Progenitor cell of endocrine pancreas (in vitro differentiated cells): Measurements from ENCODE around the gene MBNL2. TPM values are rescaled to one million over a fixed set of nuclear protein-coding genes. Genes with fewer than 3 reads are reported as not detected.

Experiments used
- DNase-seq: peaks from one replicate; pipeline ENCODE4 v3.0.0; 2021; ENCODE audit warnings: low spot score; ENCODE audit not compliant: unreplicated experiment
- H3K27ac Mint-ChIP-seq: 2 replicates; pipeline ENCODE4 v1.8.0; 2021; ENCODE audit warnings: mild to moderate bottlenecking, moderate library complexity, mixed read lengths
- H3K27me3 Mint-ChIP-seq: 2 replicates; pipeline ENCODE4 v1.8.0; 2021; ENCODE audit warnings: mixed read lengths
- H3K36me3 Mint-ChIP-seq: 2 replicates; pipeline ENCODE4 v1.8.0; 2022; ENCODE audit warnings: mixed read lengths; ENCODE audit not compliant: insufficient read depth
- H3K4me1 Mint-ChIP-seq: 2 replicates; pipeline ENCODE4 v1.8.0; 2021; ENCODE audit warnings: low read depth, mixed read lengths
- H3K4me3 Mint-ChIP-seq: 2 replicates; pipeline ENCODE4 v1.8.0; 2021; ENCODE audit warnings: low read depth, mild to moderate bottlenecking, moderate library complexity, mixed read lengths
- H3K9me3 Mint-ChIP-seq: 2 replicates; pipeline ENCODE4 v1.8.0; 2021; ENCODE audit warnings: low read depth, mixed read lengths
- total RNA-seq: library from RNA; stranded (reverse); gene quantifications from 2 replicates; pipeline ENCODE4 v1.2.1, GENCODE V29; 2021
- TF ChIP-seq, protein P1 (sequence below): fragments of 200-600 bp; sonication (generic); IDR thresholded peaks from one replicate; pipeline ENCODE4 v1.5.0; 2021; ENCODE audit warnings: antibody characterized with exemption, mild to moderate bottlenecking; ENCODE audit not compliant: unreplicated experiment

MBNL2 gene
- total RNA-seq, 1 donor from 2014 or later, result 51.3 TPM

DNA sequence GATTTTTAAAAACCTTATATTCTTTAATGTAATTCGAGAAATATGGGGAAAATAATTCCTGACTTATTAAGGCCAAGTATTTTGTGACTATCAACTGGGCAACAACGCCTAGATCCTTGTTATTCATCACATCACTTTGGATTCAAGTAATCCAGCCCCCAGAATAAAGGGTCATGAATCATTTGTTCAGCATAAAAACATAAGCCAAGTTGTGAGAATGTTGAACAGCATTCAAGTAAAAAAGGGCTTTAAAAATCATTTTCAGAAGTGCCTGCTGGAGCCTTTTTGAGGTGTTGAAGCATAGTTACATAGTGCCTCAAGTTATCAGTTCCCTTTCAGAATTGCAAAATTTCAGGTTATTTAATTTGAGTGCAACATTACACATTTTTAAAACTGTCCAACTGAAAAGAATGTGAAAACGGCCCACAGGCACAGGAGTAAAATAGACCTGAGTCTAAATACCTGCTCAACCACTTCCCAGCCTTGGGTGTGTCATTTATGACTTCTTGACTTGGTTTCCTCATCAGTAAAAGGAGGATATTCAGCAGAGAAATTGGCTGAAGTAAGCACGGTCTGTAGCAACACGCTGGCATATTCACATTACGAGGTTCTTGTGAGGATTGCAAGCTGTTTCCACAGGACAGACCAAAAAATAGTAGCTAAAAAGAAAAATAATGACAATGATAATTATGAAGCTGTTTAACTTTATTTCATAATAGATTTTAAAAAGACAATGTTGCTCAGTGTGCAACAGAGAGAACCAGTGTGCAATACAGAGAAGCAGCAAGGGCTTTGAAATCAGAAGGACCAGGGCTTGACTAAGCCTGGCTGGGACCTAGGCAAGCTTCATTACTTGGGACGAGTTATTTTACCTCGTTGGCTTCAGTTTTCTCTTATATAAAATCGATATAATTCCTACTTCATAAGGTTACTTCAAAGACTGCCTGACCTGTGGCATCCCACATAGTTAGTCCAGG is 56.6 kb downstream of the MBNL2 start:
- TF ChIP-seq, protein P1, sequence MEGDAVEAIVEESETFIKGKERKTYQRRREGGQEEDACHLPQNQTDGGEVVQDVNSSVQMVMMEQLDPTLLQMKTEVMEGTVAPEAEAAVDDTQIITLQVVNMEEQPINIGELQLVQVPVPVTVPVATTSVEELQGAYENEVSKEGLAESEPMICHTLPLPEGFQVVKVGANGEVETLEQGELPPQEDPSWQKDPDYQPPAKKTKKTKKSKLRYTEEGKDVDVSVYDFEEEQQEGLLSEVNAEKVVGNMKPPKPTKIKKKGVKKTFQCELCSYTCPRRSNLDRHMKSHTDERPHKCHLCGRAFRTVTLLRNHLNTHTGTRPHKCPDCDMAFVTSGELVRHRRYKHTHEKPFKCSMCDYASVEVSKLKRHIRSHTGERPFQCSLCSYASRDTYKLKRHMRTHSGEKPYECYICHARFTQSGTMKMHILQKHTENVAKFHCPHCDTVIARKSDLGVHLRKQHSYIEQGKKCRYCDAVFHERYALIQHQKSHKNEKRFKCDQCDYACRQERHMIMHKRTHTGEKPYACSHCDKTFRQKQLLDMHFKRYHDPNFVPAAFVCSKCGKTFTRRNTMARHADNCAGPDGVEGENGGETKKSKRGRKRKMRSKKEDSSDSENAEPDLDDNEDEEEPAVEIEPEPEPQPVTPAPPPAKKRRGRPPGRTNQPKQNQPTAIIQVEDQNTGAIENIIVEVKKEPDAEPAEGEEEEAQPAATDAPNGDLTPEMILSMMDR, result no peak
- Mint-ChIP-seq H3K27ac (no peak overlapping the region), H3K36me3 (peaks cover 21% of the 10 kb centered on the region), H3K9me3 (no peaks in the 10 kb centered on the region), H3K4me3 (no peak overlapping the region), H3K27me3 (no peaks in the 10 kb centered on the region), H3K4me1 (peaks cover 31% of the 10 kb centered on the region)
- no peak for DNase-seq

DNA sequence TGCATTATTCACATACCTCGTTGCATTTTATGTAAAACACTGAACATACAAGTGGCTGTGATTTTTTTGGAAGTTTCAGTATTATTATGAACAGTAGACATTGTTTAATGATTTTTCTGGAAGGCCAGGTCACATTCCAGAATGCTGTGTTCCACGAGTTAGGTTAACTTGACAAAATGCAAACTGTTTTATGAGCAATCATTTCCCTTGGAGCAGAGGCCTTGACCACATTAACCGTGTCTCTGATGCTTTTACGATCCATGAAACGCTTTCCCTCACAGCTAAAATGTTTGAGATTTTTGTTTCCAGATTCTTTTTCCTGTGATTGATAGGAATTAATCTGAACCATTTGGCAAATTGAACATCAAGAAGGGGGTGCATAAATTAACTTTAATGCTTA is 57.8 kb downstream of the MBNL2 start:
- H3K27me3 Mint-ChIP-seq, result no peaks in the 10 kb centered on the region
- H3K4me3 Mint-ChIP-seq, result no peak overlapping the region
- H3K9me3 Mint-ChIP-seq, result no peaks in the 10 kb centered on the region
- TF ChIP-seq, protein P1, result no peak
- H3K27ac Mint-ChIP-seq, result peak overlapping the region; percentile 42
- DNase-seq, result no peak
- peaks cover 25% of the 10 kb centered on the region for H3K4me1 Mint-ChIP-seq
- peaks cover 21% of the 10 kb centered on the region for H3K36me3 Mint-ChIP-seq

DNA sequence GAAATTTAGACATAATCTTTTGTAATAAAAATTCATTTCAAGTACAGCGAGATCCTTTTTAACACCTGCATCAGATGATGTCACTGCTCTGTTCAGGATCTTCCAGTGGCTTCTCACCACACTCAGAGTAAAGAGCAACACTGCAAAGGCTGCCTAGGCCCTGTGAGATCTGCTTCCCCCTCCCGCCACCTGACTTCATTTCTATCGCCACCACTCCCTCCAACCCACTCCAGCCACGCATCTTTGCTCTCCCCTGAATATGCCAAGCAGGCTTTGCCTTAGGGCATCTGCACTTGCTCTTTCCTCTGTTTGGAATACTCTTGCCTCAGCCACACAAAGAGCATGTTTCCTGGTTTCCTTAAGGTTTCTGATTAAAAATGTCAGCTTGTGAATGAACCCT is 58.3 kb downstream of the MBNL2 start:
- peak overlapping the region; percentile 77 for H3K27ac Mint-ChIP-seq
- H3K27me3 Mint-ChIP-seq, result no peaks in the 10 kb centered on the region
- peaks cover 21% of the 10 kb centered on the region for H3K36me3 Mint-ChIP-seq
- H3K9me3 Mint-ChIP-seq, result no peaks in the 10 kb centered on the region
- H3K4me1 Mint-ChIP-seq, result peaks cover 22% of the 10 kb centered on the region
- no peak for DNase-seq
- TF ChIP-seq, protein P1, result no peak
- H3K4me3 Mint-ChIP-seq, result no peak overlapping the region

DNA sequence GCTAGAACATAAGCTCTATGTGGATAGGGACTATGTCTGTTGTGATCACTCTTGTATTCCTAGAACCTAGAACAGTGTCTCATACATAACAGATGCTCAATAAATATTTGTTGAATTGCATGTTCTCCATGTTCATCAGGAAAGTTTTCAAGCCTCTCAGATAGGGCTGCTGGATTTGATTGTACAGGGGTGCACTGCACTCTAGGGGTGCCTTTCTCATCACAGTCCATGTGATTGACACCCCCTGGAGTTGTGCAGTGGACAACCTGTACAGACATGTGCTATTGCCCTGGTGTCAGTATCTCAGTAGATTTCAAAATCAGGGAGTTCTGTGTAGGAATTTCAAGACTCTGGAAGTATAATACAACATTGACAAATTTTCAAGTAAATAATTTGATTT is 58.9 kb downstream of the MBNL2 start:
- Mint-ChIP-seq H3K36me3 (peaks cover 21% of the 10 kb centered on the region), H3K4me1 (peaks cover 23% of the 10 kb centered on the region), H3K27ac (peak overlapping the region; percentile 77), H3K27me3 (no peaks in the 10 kb centered on the region), H3K9me3 (no peaks in the 10 kb centered on the region), H3K4me3 (no peak overlapping the region)
- TF ChIP-seq, protein P1, result no peak
- DNase-seq, result no peak

DNA sequence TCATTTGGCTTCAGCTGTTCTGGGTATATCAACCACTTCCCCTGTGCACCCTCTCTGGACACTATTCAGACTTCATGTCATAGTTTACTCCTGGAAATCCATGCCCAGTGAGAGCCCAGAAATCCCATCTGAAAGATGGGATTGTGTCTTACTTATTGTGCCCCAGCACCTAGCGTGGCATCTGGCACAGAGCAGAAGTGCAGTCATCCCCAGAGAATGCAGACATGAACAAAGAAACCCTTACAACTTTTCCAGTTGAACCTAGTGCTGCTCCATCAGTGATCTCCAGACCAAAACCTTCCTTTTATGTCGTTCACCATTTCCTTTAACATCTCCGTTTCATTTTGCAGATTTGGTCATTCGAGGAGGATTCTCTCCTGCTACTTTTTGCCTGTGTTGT is 60.6 kb downstream of the MBNL2 start:
- Mint-ChIP-seq H3K9me3 (no peaks in the 10 kb centered on the region), H3K4me1 (peaks cover 19% of the 10 kb centered on the region), H3K36me3 (peaks cover 13% of the 10 kb centered on the region), H3K27me3 (no peaks in the 10 kb centered on the region), H3K4me3 (no peak overlapping the region), H3K27ac (no peak overlapping the region)
- DNase-seq, result no peak
- TF ChIP-seq, protein P1, result no peak
